ENCODE results near the gene LONRF3.

LONRF3 gene

GRCh38 chrX:119042040-119042439, 67.6 kb downstream of the LONRF3 start:
- Histone ChIP-seq H3K27me3 (ENCODE audit: insufficient read depth, low read depth) (no peaks in the 10 kb centered on the region), H3K9ac (no peak overlapping the region), H3K27ac (no peak overlapping the region), H3K36me3 (ENCODE audit: insufficient read depth) (no peaks in the 10 kb centered on the region), H2AFZ (ENCODE audit: low read depth) (no peak overlapping the region), H4K20me1 (ENCODE audit: insufficient read depth) (no peaks in the 10 kb centered on the region), H3K4me3 (IDR thresholded peaks at IDR 0.05; ENCODE audit: insufficient read depth, low read depth, low read length) (no peak overlapping the region), H3K79me2 (ENCODE audit: insufficient read depth, low read depth) (no peaks in the 10 kb centered on the region), H3K4me1 (ENCODE audit: low read depth, poor library complexity, severe bottlenecking) (no peaks in the 10 kb centered on the region), H3K4me2 (no peak overlapping the region)
- TF ChIP-seq CTCF (conservative IDR thresholded peaks at IDR 0.05; ENCODE audit: low read depth, low read length), result no peak

- Histone ChIP-seq H3K4me2 (no peak overlapping the region), H2AFZ (ENCODE audit: low read depth) (no peak overlapping the region), H3K4me1 (ENCODE audit: low read depth, poor library complexity, severe bottlenecking) (no peaks in the 10 kb centered on the region), H3K36me3 (ENCODE audit: insufficient read depth) (no peaks in the 10 kb centered on the region), H3K4me3 (IDR thresholded peaks at IDR 0.05; ENCODE audit: insufficient read depth, low read depth, low read length) (no peak overlapping the region), H4K20me1 (ENCODE audit: insufficient read depth) (no peaks in the 10 kb centered on the region), H3K27me3 (ENCODE audit: insufficient read depth, low read depth) (no peaks in the 10 kb centered on the region), H3K79me2 (ENCODE audit: insufficient read depth, low read depth) (no peaks in the 10 kb centered on the region), H3K9ac (no peak overlapping the region), H3K27ac (no peak overlapping the region)
- TF ChIP-seq CTCF (conservative IDR thresholded peaks at IDR 0.05; ENCODE audit: low read depth, low read length), result no peak
These were observed 68.6 kb downstream of the LONRF3 start for GRCh38 chrX:119042996-119043395.

- Histone ChIP-seq H3K79me2 (ENCODE audit: insufficient read depth, low read depth) (no peaks in the 10 kb centered on the region), H3K27me3 (ENCODE audit: insufficient read depth, low read depth) (no peaks in the 10 kb centered on the region), H3K4me2 (no peak overlapping the region), H3K4me1 (ENCODE audit: low read depth, poor library complexity, severe bottlenecking) (no peaks in the 10 kb centered on the region), H4K20me1 (ENCODE audit: insufficient read depth) (no peaks in the 10 kb centered on the region), H3K27ac (no peak overlapping the region), H3K9ac (no peak overlapping the region), H2AFZ (ENCODE audit: low read depth) (no peak overlapping the region), H3K4me3 (IDR thresholded peaks at IDR 0.05; ENCODE audit: insufficient read depth, low read depth, low read length) (no peak overlapping the region), H3K36me3 (ENCODE audit: insufficient read depth) (no peaks in the 10 kb centered on the region)
- no peak for TF ChIP-seq CTCF (conservative IDR thresholded peaks at IDR 0.05; ENCODE audit: low read depth, low read length)
These were observed 71.5 kb downstream of the LONRF3 start for GRCh38 chrX:119045884-119046283.

GRCh38 chrX:119055687-119056086, 81.3 kb downstream of the LONRF3 start:
- no peaks in the 10 kb centered on the region for H3K36me3 ChIP-seq (ENCODE audit: insufficient read depth)
- no peak overlapping the region for H3K27ac ChIP-seq
- H3K79me2 ChIP-seq (ENCODE audit: insufficient read depth, low read depth), result no peaks in the 10 kb centered on the region

More at GRCh38 chrX:119055687-119056086, 81.3 kb downstream of the LONRF3 start:
- no peak for TF ChIP-seq CTCF (conservative IDR thresholded peaks at IDR 0.05; ENCODE audit: low read depth, low read length)
- H3K9ac ChIP-seq, result no peak overlapping the region
- no peak overlapping the region for H3K4me3 ChIP-seq (IDR thresholded peaks at IDR 0.05; ENCODE audit: insufficient read depth, low read depth, low read length)
- no peaks in the 10 kb centered on the region for H4K20me1 ChIP-seq (ENCODE audit: insufficient read depth)
- H3K4me2 ChIP-seq, result no peak overlapping the region
- no peaks in the 10 kb centered on the region for H3K27me3 ChIP-seq (ENCODE audit: insufficient read depth, low read depth)
- no peaks in the 10 kb centered on the region for H3K4me1 ChIP-seq (ENCODE audit: low read depth, poor library complexity, severe bottlenecking)
- no peak overlapping the region for H2AFZ ChIP-seq (ENCODE audit: low read depth)
